HCT116 (cell line): ENCODE measurements around the gene MAP4K1. TPM values are rescaled to one million over a fixed set of nuclear protein-coding genes. Genes with fewer than 3 reads are reported as not detected.
"Not testable (repeated sequence)": the region's sequence is repeated elsewhere in the genome, so short reads cannot be mapped to it uniquely, and the experiment has no call there.

Experiments used
- ATAC-seq: fragments of 200-7000 bp; cut with Tn5 transposase; 2 replicates; pipeline ENCODE4 v1.9.1; 2020; ENCODE audit warnings: mild to moderate bottlenecking, moderate library complexity
- BruUV-seq: library from RNA; stranded (reverse); fragments of 400-500 nt; replicated peaks from 2 replicates; lab custom pipeline; 2021; lab: Mats Ljungman, UMichigan
- CTCF ChIA-PET: fragments of 300-600 bp; sonication (Branson Sonifier 250); formaldehyde crosslinking; loops from one replicate; lab custom pipeline; 2021; ENCODE audit warnings: antibody characterized with exemption; lab: Charles Lee
- POLR2A ChIA-PET: fragments of 300-600, 350-600 bp; sonication (Branson Sonifier 250); formaldehyde crosslinking; loops from one replicate; lab custom pipeline; 2021; ENCODE audit warnings: antibody characterized with exemption; lab: Charles Lee
- RAD21 ChIA-PET, 2 experiments: fragments of 300-600 bp; sonication (Branson Sonifier 250); formaldehyde crosslinking; loops; one replicate each; lab custom pipeline; 2023; ENCODE audit warnings: low total read pairs in 2 of 2; ENCODE audit not compliant: uncharacterized antibody in 2 of 2, unreplicated experiment in 2 of 2, low non-redundant PET in 1 of 2; lab: Charles Lee
- DNase-seq: peaks from one replicate; pipeline ENCODE4 v3.0.0-alpha.2; 2010; ENCODE audit warnings: low read depth, low spot score
- H2AFZ ChIP-seq: fragments of 200-600 bp; shearing (Covaris generic), sonication (generic); 2 replicates; pipeline ENCODE4 v1.6.1; 2017; ENCODE audit warnings: low read depth, mixed run types, mixed read lengths, antibody characterized with exemption, low read length; ENCODE audit not compliant: poor library complexity, severe bottlenecking
- H3K27ac ChIP-seq: 2 replicates; pipeline ENCODE4 v1.5.1; 2012; ENCODE audit warnings: low read depth, low read length
- H3K27me3 ChIP-seq: fragments of 200-600 bp; sonication (generic); 2 replicates; pipeline ENCODE4 v1.6.1; 2016; ENCODE audit warnings: mixed run types, low read length, mixed read lengths; ENCODE audit not compliant: insufficient read depth
- H3K36me3 ChIP-seq, 2 experiments: fragments of 200-500 bp in 1 of 2; fragments of 200-600 bp in 1 of 2; sonication (Bioruptor generic) in 1 of 2; sonication (generic) in 1 of 2; 2 replicates each; pipeline versions ENCODE4 v1.5.1 to v1.6.1; 2014 to 2016; ENCODE audit warnings: low read length in 2 of 2, inconsistent platforms in 1 of 2, mixed read lengths in 1 of 2, mixed run types in 1 of 2; ENCODE audit not compliant: insufficient read depth in 2 of 2, control insufficient read depth in 1 of 2
- H3K4me1 ChIP-seq, 2 experiments: fragments of 200-600 bp in 1 of 2; sonication (generic) in 1 of 2; 2 replicates each; pipeline versions ENCODE4 v1.5.1 to v1.6.1; 2012 to 2017; ENCODE audit warnings: low read length in 2 of 2, inconsistent platforms in 1 of 2, mild to moderate bottlenecking in 1 of 2, mixed read lengths in 1 of 2, mixed run types in 1 of 2, moderate library complexity in 1 of 2; ENCODE audit not compliant: insufficient read depth in 2 of 2, control insufficient read depth in 1 of 2
- H3K4me2 ChIP-seq: fragments of 200-600 bp; sonication (generic); 2 replicates; pipeline ENCODE4 v1.6.1; 2017; ENCODE audit warnings: mixed run types, low read length, mixed read lengths
- H3K4me3 ChIP-seq, 2 experiments: fragments of 200-600 bp in 1 of 2; sonication (generic) in 1 of 2; replicated peaks in 1 of 2; 2 replicates each; pipeline ENCODE4 v1.5.1; 2011 to 2016; ENCODE audit warnings: low read length in 2 of 2, control low read depth in 1 of 2, low read depth in 1 of 2, mild to moderate bottlenecking in 1 of 2, mixed read lengths in 1 of 2, mixed run types in 1 of 2
- H3K79me2 ChIP-seq: fragments of 200-600 bp; sonication (generic); 2 replicates; pipeline ENCODE4 v1.6.1; 2017; ENCODE audit warnings: mild to moderate bottlenecking, mixed run types, low read length, moderate library complexity, mixed read lengths; ENCODE audit not compliant: insufficient read depth
- H3K9ac ChIP-seq: fragments of 200-600 bp; sonication (generic); 2 replicates; pipeline ENCODE4 v1.6.1; 2016; ENCODE audit warnings: low read length, mixed read lengths
- H3K9me2 ChIP-seq: fragments of 200-600 bp; sonication (generic), shearing (Covaris generic); 2 replicates; pipeline ENCODE4 v1.6.1; 2017; ENCODE audit warnings: mixed run types, mild to moderate bottlenecking, moderate library complexity; ENCODE audit not compliant: insufficient read depth
- H3K9me3 ChIP-seq, 2 experiments: fragments of 200-500 bp in 1 of 2; fragments of 200-600 bp in 1 of 2; sonication (Bioruptor generic) in 1 of 2; sonication (generic) in 1 of 2; 2 replicates each; pipeline ENCODE4 v1.6.1; 2014 to 2017; ENCODE audit warnings: low read length in 2 of 2, mixed read lengths in 2 of 2, inconsistent platforms in 1 of 2, low read depth in 1 of 2, mild to moderate bottlenecking in 1 of 2, mixed run types in 1 of 2, moderate library complexity in 1 of 2; ENCODE audit not compliant: control insufficient read depth in 1 of 2, insufficient read depth in 1 of 2
- H4K20me1 ChIP-seq: fragments of 200-600 bp; sonication (generic), shearing (Covaris generic); 2 replicates; pipeline ENCODE4 v1.6.1; 2017; ENCODE audit warnings: mixed run types, mild to moderate bottlenecking, moderate library complexity; ENCODE audit not compliant: insufficient read depth
- EZH2 ChIP-seq: fragments of 200-600 bp; sonication (generic); IDR thresholded peaks from 2 replicates; pipeline ENCODE4 v1.6.1; 2017; ENCODE audit warnings: antibody characterized with exemption, mixed run types
- EZH2phosphoT487 ChIP-seq: fragments of 200-600 bp; IDR thresholded peaks from 2 replicates; pipeline ENCODE4 v1.6.1; 2018; ENCODE audit warnings: antibody characterized with exemption, borderline replicate concordance
- FOSL1 ChIP-seq: IDR thresholded peaks from 2 replicates; pipeline ENCODE4 v1.6.1; 2012; ENCODE audit warnings: low read depth
- POLR2AphosphoS5 ChIP-seq: IDR thresholded peaks from 2 replicates; pipeline ENCODE4 v1.6.1; 2011; ENCODE audit warnings: mild to moderate bottlenecking, low read depth, low read length, moderate library complexity
- REST ChIP-seq: IDR thresholded peaks from 2 replicates; pipeline ENCODE4 v1.6.1; 2012; ENCODE audit warnings: low read depth
- intact Hi-C: fragments of 100-400 bp; cut with micrococcal nuclease; formaldehyde crosslinking; loops from 2 replicates; pipeline ENCODE4 v1.10.0; 2022
- total RNA-seq: library from RNA; stranded (reverse); gene quantifications from one replicate; pipeline ENCODE4 v1.2.1, GENCODE V29; 2021; ENCODE audit not compliant: unreplicated experiment

MAP4K1 gene
- total RNA-seq, 1 experiment from 2014 or later, result 9.1 TPM

- Histone ChIP-seq H2AFZ (no peak overlapping the region), H3K9me2 (no peaks in the 10 kb centered on the region), H3K4me3 (no peak overlapping the region), H3K36me3 (no peaks in the 10 kb centered on the region), H3K9ac (no peak overlapping the region), H4K20me1 (no peaks in the 10 kb centered on the region), H3K27ac (no peak overlapping the region), H3K9me3 (no peaks in the 10 kb centered on the region), H3K4me2 (no peak overlapping the region), H3K79me2 (no peaks in the 10 kb centered on the region), H3K27me3 (no peaks in the 10 kb centered on the region), H3K4me1 (peaks cover 0 to 8% of the 10 kb centered on the region in 2 experiments; a peak in 3 of 4 replicates)
- DNase-seq, result no peak
- ChIA-PET RAD21 (no interaction called here), POLR2A (no interaction called here), CTCF (no interaction called here)
- no peak for TF ChIP-seq REST
- TF ChIP-seq EZH2phosphoT487, result no peak
- TF ChIP-seq EZH2, result no peak
- no peak for TF ChIP-seq FOSL1
- TF ChIP-seq POLR2AphosphoS5, result no peak
- no peak for ATAC-seq
- intact Hi-C loops, result no loop called here
- BruUV-seq, result no TSS peak
Measured at GRCh38 chr19:38559428-38560401, 58.0 kb downstream of the MAP4K1 start.

- POLR2A ChIA-PET, DNase-seq, H4K20me1 ChIP-seq, BruUV-seq, CTCF ChIA-PET, H3K9me3 ChIP-seq, intact Hi-C loops, H3K4me2 ChIP-seq, H3K27ac ChIP-seq, H3K27me3 ChIP-seq, H3K4me1 ChIP-seq, ATAC-seq, H3K9ac ChIP-seq, H3K36me3 ChIP-seq, RAD21 ChIA-PET, H3K9me2 ChIP-seq, H2AFZ ChIP-seq, H3K79me2 ChIP-seq, H3K4me3 ChIP-seq: not testable (repeated sequence)
Measured at GRCh38 chr19:38558933-38559332, 58.8 kb downstream of the MAP4K1 start.
